GM18861 (cell line): ENCODE results near the gene FIGN.

Experiments
- ATAC-seq: cut with Tn5 transposase; IDR thresholded peaks from one replicate; pipeline ENCODE4 v1.9.1; 2021; ENCODE audit not compliant: unreplicated experiment

Gene FIGN

GRCh38 chr2:163711258-163711657 is 24.6 kb downstream of the FIGN start:
- no peak for ATAC-seq

- no peak for ATAC-seq
These were observed 26.5 kb downstream of the FIGN start for GRCh38 chr2:163709270-163709669.

- no peak for ATAC-seq
These were observed 27.5 kb downstream of the FIGN start for GRCh38 chr2:163708265-163708664.

GRCh38 chr2:163703386-163703785 is 32.4 kb downstream of the FIGN start:
- ATAC-seq: no peak

DNA sequence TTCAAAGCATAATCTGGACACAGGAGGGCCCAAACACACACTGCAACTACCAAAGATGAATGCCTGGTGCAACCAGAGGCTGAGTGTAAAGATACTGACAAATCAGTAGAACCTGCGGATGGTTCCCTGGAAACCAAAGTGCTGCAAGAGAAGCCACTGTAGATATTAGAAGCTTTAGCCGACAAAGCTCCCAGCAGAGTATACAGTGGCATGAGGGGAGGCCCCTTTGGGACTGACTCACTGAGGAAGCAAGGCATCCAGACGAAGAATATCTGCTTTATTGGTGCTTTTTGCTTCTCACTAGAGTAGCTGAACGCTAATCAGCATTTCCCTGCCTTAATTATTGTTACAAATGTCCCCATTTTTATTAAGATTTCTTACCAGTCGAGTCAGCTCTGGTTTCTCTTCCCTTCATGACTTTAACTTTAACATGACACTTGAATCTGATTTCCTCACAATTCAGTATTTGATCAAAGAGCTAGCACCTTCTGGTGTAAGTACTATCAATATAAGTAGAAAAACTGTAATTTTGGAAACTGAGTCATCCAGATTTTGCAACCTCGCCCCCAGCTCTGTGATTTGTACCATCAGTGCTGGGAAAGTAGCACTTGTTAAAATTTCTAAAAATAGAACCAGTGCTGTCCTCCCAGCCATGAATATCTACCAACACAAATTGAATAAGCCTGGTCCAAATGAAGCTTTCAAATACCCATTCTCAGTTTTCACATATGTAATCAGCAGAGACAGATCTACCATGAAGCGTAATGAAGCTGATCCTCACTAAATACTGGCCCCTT is 34.2 kb downstream of the FIGN start:
- no peak for ATAC-seq

- ATAC-seq: no peak
These were observed 37.0 kb downstream of the FIGN start for GRCh38 chr2:163698857-163699256.

DNA sequence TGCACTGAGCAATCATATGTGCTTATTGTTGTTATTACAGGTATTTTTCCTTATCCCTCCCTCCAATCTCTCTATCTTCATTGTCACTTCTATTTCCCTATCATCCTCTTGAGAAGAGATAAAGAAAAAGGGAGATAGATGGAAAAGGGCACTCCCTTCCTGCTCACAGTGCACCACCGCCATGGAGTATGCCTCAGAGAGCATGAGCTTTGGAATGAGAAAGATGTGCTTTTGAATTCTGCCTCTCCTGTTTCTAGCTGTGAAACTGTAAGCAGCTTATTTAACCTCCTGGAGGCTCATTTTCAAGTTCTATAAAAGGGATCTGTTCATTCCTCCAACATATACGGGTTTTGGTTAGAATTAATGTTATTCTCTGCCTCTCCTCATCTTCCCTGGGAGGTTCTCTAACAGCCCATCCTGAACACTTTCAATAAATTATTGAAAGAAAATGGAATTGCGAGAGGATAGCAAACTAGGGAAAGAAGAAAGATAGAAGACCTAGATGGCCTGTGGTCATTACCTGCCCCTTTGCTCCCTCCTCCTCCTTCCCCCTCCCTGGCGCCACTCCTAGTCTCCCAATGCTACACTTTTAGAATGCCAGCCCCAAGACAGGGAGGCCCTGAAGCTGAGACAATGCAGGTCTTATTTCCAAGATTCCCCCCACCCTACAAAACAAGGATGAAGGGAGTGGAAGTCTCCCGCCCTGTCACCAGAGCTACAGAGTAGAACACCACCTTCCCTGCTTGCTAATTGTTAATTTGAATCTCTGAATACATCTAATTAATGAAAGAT is 37.8 kb downstream of the FIGN start:
- no peak for ATAC-seq

GRCh38 chr2:163697429-163697828 is 38.4 kb downstream of the FIGN start:
- ATAC-seq: no peak

DNA sequence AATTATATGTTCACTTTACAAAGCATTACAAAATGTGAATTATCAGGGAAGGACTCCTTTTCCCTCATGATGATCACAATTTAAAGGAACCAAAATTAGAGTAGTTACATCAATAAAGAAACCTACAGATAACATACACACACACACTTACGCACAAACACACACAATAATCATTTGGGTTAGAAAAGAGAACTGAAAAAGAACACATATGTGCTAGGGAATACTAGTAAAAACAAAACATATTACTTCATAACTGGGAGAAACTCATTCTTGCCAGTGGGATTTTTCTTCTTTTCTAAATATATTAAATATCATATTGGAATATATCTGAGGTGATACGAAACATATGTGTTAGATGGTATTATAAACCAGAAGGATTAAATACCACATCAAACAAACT is 42.3 kb downstream of the FIGN start:
- ATAC-seq: no peak

DNA sequence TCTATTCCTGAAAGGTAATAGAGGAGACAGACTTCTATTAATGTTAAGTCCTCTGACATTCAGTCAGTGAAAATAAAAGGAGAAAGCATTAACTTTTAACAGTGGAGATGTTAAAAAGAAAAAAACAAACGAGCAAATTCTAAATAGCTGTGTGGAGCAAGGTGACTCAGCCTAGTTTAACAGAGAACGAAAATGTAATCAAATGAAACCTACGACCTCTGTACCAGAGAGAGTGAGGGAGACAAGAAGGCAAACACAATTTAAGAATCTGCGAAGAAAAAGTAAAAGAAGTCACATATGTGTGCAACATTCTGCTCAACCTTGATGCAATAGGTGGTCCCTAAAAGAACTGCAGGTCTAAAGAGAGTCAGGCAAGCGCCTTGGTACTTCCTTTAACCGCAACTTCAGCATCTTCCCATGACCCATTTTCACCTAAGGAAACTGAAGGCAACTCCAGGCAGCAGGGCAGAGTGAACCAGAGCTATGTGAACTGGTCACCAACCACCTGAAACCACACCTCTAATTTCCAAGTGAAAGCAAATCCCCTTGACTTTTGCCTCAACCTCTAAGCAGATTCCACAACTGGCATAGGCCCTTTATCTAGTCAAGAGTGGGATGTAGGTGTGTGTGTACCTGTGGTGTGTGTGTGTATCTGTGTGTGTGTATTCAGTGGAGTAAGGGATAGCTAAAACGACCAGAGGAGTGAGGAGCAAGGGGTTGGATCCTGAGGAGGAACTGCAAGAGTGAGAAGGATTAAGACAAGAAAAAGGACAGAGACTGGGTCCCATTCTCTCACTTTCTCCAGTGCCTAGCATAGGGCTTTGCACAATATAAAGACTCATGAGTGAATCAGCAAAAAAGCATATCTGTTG is 43.0 kb downstream of the FIGN start:
- no peak for ATAC-seq

DNA sequence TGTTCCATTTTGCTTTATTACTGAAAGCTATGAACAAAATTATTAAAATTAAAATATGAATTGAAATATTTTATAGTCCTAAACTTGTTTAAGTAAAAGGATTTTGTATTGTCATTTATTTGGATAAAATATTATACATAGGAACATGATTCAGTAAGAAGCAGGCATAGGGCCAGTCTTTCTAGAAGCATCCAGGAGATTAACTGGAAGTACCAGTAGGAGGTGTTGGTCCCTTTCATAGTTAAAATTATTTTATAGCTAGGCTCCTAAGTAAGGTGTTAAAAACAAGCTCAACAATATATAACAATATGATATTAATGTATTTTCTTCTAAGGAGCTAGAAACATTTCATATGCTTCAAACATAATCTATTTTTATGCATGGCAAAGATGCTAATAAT is 43.7 kb downstream of the FIGN start:
- no peak for ATAC-seq

DNA sequence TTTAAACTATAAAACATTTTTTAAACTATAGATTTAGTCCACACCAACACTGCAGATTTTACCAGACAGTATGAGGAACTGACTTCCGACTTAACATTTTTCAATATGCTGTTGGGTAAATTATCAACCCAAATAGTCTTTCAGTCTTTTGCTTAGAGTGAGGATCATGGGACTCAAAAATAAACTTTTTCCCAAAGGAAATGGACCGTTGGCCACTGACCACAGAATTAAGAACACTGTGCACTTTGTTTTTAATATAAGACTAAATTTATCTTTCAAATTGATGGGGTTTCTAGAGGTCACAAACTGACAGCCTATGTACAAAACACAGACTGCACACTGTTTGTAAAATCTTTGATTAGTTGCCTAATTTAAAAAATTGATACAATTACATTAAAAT is 44.9 kb downstream of the FIGN start:
- no peak for ATAC-seq

GRCh38 chr2:163687217-163687616 is 48.6 kb downstream of the FIGN start:
- no peak for ATAC-seq

GRCh38 chr2:163686289-163686688 is 49.5 kb downstream of the FIGN start:
- no peak for ATAC-seq

DNA sequence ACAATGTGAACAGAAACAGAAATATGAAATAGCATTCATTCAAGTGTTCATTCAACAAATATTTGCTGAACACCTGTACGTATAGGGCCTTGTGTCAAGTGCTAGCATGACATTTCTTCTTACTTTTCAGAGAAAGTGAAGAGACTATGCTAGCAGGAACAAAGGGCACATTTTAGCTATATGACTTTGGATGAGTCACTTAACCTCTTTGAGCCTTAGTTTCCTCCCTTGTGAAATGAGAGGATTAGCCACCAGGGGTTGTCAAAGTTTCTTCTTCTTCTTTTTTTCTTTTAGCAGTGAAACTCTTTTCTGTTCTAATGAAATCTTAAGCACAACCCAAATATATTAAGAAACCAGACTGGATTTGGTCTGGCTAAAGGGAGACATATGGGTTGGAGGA is 53.1 kb downstream of the FIGN start:
- ATAC-seq: no peak

DNA sequence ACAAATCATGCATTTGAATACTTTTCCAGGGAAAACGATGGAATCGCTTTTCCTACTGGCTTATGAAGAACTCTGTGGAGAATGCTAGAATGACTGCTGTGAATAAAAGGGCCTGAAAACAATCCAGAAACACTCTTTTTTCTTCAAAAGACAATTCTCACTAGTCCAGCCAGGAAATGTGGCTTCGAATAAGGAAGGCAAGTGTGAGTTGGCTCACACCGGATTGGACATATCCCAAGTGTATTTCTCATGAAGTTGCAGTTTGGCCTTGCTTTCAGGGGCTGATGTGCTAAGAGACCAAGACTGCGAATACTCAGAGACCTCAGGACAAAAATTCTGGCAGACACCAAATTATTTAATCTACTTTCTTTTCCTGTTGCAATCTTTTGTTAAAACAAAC is 54.1 kb downstream of the FIGN start:
- no peak for ATAC-seq

- no peak for ATAC-seq
These were observed 60.4 kb downstream of the FIGN start for GRCh38 chr2:163675388-163675787.

- no peak for ATAC-seq
These were observed 62.3 kb downstream of the FIGN start for GRCh38 chr2:163673522-163673921.

DNA sequence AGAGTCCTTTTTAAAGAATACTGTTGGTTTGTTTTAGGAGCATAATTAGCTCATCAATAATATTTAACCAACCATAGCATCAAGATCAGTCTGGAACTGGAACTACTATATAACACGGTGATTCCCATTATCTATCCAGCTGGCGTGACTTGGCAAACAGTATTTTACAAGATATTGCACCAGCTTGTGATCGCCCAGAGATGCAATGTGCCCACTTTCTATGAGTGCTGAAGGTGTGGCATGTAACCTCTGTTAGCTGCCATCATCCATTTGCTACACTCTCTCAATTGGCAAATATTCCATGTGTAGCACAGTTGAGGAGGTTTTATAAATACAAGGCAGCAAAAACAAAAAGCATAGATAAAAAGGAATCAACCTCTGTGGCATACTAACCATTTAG is 64.9 kb downstream of the FIGN start:
- ATAC-seq: no peak

DNA sequence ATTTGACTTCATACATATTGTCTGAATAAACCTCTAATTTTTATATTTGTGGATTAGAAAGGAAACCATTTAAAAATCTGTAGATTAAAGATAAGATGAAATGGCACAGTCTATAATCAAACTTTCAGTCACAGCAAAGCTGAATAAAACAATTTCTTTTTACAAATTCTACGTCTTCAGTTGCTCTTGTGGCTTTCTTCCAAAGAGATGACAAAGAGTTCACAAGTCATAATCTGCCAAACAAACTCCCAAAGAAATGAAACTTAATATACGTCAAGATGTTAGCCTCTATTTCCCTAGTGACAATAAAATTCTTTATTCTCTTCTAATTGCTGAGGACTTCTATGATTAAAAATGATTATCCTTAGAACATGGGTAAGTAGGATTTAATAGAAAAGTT is 66.3 kb downstream of the FIGN start:
- no peak for ATAC-seq

GRCh38 chr2:163667064-163667887 is 68.5 kb downstream of the FIGN start:
- no peak for ATAC-seq
